ENCODE results near the gene RNLS. TPM values are rescaled to one million over a fixed set of nuclear protein-coding genes. Genes with fewer than 3 reads are reported as not detected.

RNLS gene
- total and polyA plus RNA-seq, 4 experiments from 2014 or later, result 1.7 to 5.8 (median 2.7) TPM

GRCh38 chr10:88463811-88464210 is 119.3 kb downstream of the RNLS start:
- H3K27ac Mint-ChIP-seq, result no peak overlapping the region
- no peaks in the 10 kb centered on the region for H3K4me1 Mint-ChIP-seq
- no peaks in the 10 kb centered on the region for H3K9me3 Mint-ChIP-seq
- DNase-seq, result no peak
- no peak overlapping the region for H3K27ac ChIP-seq (ENCODE audit: low read depth, low read length)
- intact Hi-C loops (cut with micrococcal nuclease), result no loop called here
- no peak overlapping the region for H3K4me3 ChIP-seq (ENCODE audit: low read length in 2 of 2)
- peaks cover 0 to 5% of the 10 kb centered on the region in 2 donors for H3K36me3 Mint-ChIP-seq
- no peak overlapping the region for H3K4me3 Mint-ChIP-seq
- POLR2A ChIA-PET (ENCODE audit: partially characterized antibody), result no interaction called here
- CTCF ChIA-PET (ENCODE audit: partially characterized antibody), result interaction anchor here (1.4 kb wide), 1 partner anchor 613 kb away, joined by 3 read pairs; no protein-coding TSS in a partner anchor
- H3K36me3 ChIP-seq (ENCODE audit: insufficient read depth, low read length), result no peaks in the 10 kb centered on the region
- no peaks in the 10 kb centered on the region for H3K9me3 ChIP-seq (ENCODE audit: control insufficient read depth in 1 of 2, low read length in 2 of 2)
- H3K4me1 ChIP-seq (ENCODE audit: insufficient read depth, low read length), result no peaks in the 10 kb centered on the region
- no peaks in the 10 kb centered on the region for H3K27me3 ChIP-seq (ENCODE audit: insufficient read depth, low read length)
- H3K27me3 Mint-ChIP-seq, result no peaks in the 10 kb centered on the region

GRCh38 chr10:88461426-88461825 is 121.7 kb downstream of the RNLS start:
- Histone ChIP-seq H3K27ac (ENCODE audit: low read depth, low read length) (no peak overlapping the region), H3K4me1 (ENCODE audit: insufficient read depth, low read length) (no peaks in the 10 kb centered on the region), H3K36me3 (ENCODE audit: insufficient read depth, low read length) (no peaks in the 10 kb centered on the region), H3K4me3 (ENCODE audit: low read length in 2 of 2) (no peak overlapping the region), H3K9me3 (ENCODE audit: control insufficient read depth in 1 of 2, low read length in 2 of 2) (no peaks in the 10 kb centered on the region), H3K27me3 (ENCODE audit: insufficient read depth, low read length) (no peaks in the 10 kb centered on the region)
- no peaks in the 10 kb centered on the region for H3K27me3 Mint-ChIP-seq
- DNase-seq, result no peak
- POLR2A ChIA-PET (ENCODE audit: partially characterized antibody), result no interaction called here
- CTCF ChIA-PET (ENCODE audit: partially characterized antibody), result no interaction called here
- peaks cover 0 to 3% (median under 1%) of the 10 kb centered on the region in 4 donors for H3K4me1 Mint-ChIP-seq
- intact Hi-C loops (cut with micrococcal nuclease), result no loop called here
- no peak overlapping the region for H3K4me3 Mint-ChIP-seq
- peaks cover 0 to 5% of the 10 kb centered on the region in 2 donors for H3K36me3 Mint-ChIP-seq
- H3K27ac Mint-ChIP-seq, result no peak overlapping the region
- H3K9me3 Mint-ChIP-seq, result no peaks in the 10 kb centered on the region

DNA sequence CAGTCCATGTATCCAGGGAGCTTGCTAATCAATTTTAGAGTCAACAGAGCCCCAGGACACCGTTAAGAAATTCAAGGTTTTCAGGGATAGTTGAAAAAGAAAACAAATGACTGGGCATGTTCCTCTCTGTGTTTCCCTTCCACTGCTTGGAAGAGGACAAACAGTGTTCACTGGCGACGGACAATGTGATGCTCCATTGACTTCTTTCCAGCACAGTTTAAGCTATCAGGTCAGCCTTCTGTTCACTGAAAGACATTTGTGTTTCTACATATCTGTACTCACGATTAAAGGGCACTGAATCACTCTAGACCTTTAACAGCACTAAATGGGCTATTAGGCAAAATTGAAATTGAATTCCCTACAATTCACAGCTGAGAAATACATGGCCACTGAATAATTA is 123.6 kb downstream of the RNLS start:
- peaks cover 0 to 5% of the 10 kb centered on the region in 2 donors for H3K36me3 Mint-ChIP-seq
- peaks cover 0 to 3% (median under 1%) of the 10 kb centered on the region in 4 donors for H3K4me1 Mint-ChIP-seq
- POLR2A ChIA-PET (ENCODE audit: partially characterized antibody), result no interaction called here
- intact Hi-C loops (cut with micrococcal nuclease), result loop anchor here (5.0 kb wide), 1 partner anchor 597 kb away; the partner anchor contains the start of genes KLLN and PTEN
- no peaks in the 10 kb centered on the region for H3K36me3 ChIP-seq (ENCODE audit: insufficient read depth, low read length)
- H3K27ac Mint-ChIP-seq, result no peak overlapping the region
- no peaks in the 10 kb centered on the region for H3K9me3 ChIP-seq (ENCODE audit: control insufficient read depth in 1 of 2, low read length in 2 of 2)
- no peak overlapping the region for H3K27ac ChIP-seq (ENCODE audit: low read depth, low read length)
- no peaks in the 10 kb centered on the region for H3K4me1 ChIP-seq (ENCODE audit: insufficient read depth, low read length)
- H3K9me3 Mint-ChIP-seq, result no peaks in the 10 kb centered on the region
- H3K4me3 ChIP-seq (ENCODE audit: low read length in 2 of 2), result no peak overlapping the region
- no peak overlapping the region for H3K4me3 Mint-ChIP-seq
- no peaks in the 10 kb centered on the region for H3K27me3 ChIP-seq (ENCODE audit: insufficient read depth, low read length)
- DNase-seq, result no peak
- no peaks in the 10 kb centered on the region for H3K27me3 Mint-ChIP-seq
- CTCF ChIA-PET (ENCODE audit: partially characterized antibody), result interaction anchor here (1.3 kb wide), 1 partner anchor 12 kb away, joined by 3 read pairs; no protein-coding TSS in a partner anchor

DNA sequence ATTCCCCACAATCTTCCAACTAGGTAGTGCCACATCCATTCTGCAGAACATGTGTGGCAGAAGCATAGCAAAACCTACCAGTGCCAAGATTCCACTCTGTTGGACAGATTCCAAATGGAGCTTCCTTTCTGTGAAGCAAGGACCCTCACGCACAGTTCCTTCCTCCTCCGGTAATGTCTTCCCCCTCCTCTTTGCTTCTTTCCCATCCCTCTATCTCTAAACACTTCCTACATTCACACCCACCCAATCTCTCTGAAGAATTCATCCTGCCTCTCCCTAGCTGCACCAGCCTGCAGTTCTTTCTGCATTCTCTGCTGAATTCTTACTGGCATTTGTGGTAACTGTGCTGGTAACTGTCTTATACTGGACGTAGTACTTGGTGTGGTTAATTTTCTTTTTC is 124.9 kb downstream of the RNLS start:
- H3K27me3 Mint-ChIP-seq, result no peaks in the 10 kb centered on the region
- peak overlapping the region in 1 of 7 donors; percentile 3 for H3K27ac Mint-ChIP-seq
- H3K4me3 ChIP-seq (ENCODE audit: low read length in 2 of 2), result no peak overlapping the region
- DNase-seq, result no peak
- no peaks in the 10 kb centered on the region for H3K36me3 ChIP-seq (ENCODE audit: insufficient read depth, low read length)
- intact Hi-C loops (cut with micrococcal nuclease), result loop anchor here (5.0 kb wide), 1 partner anchor 596 kb away; the partner anchor contains the start of genes KLLN and PTEN
- no peak overlapping the region for H3K27ac ChIP-seq (ENCODE audit: low read depth, low read length)
- H3K4me3 Mint-ChIP-seq, result no peak overlapping the region
- POLR2A ChIA-PET (ENCODE audit: partially characterized antibody), result interaction anchor here (0.7 kb wide), 1 partner anchor 543 kb away, joined by 3 read pairs; no protein-coding TSS in a partner anchor
- CTCF ChIA-PET (ENCODE audit: partially characterized antibody), result interaction anchor here (1.0 kb wide), 1 partner anchor 76 kb away, joined by 3 read pairs; no protein-coding TSS in a partner anchor
- H3K9me3 Mint-ChIP-seq, result no peaks in the 10 kb centered on the region
- H3K9me3 ChIP-seq (ENCODE audit: control insufficient read depth in 1 of 2, low read length in 2 of 2), result no peaks in the 10 kb centered on the region
- peaks cover 0 to 3% (median under 1%) of the 10 kb centered on the region in 4 donors for H3K4me1 Mint-ChIP-seq
- H3K27me3 ChIP-seq (ENCODE audit: insufficient read depth, low read length), result no peaks in the 10 kb centered on the region
- H3K4me1 ChIP-seq (ENCODE audit: insufficient read depth, low read length), result no peaks in the 10 kb centered on the region
- no peaks in the 10 kb centered on the region for H3K36me3 Mint-ChIP-seq

GRCh38 chr10:88457660-88458059 is 125.5 kb downstream of the RNLS start:
- no peak overlapping the region for H3K4me3 Mint-ChIP-seq
- no peaks in the 10 kb centered on the region for H3K36me3 ChIP-seq (ENCODE audit: insufficient read depth, low read length)
- no peaks in the 10 kb centered on the region for H3K36me3 Mint-ChIP-seq
- DNase-seq, result no peak
- no peaks in the 10 kb centered on the region for H3K27me3 ChIP-seq (ENCODE audit: insufficient read depth, low read length)
- no peaks in the 10 kb centered on the region for H3K27me3 Mint-ChIP-seq
- H3K27ac Mint-ChIP-seq, result no peak overlapping the region
- ChIA-PET CTCF (ENCODE audit: partially characterized antibody) (interaction anchor here (1.0 kb wide), 1 partner anchor 75 kb away, joined by 3 read pairs; no protein-coding TSS in a partner anchor), POLR2A (ENCODE audit: partially characterized antibody) (no interaction called here)
- intact Hi-C loops (cut with micrococcal nuclease), result loop anchor here (5.0 kb wide), 1 partner anchor 595 kb away; the partner anchor contains the start of genes KLLN and PTEN
- no peak overlapping the region for H3K27ac ChIP-seq (ENCODE audit: low read depth, low read length)
- H3K4me3 ChIP-seq (ENCODE audit: low read length in 2 of 2), result no peak overlapping the region
- H3K9me3 Mint-ChIP-seq, result no peaks in the 10 kb centered on the region
- no peaks in the 10 kb centered on the region for H3K4me1 ChIP-seq (ENCODE audit: insufficient read depth, low read length)
- peaks cover 0 to 3% (median under 1%) of the 10 kb centered on the region in 4 donors for H3K4me1 Mint-ChIP-seq
- no peaks in the 10 kb centered on the region for H3K9me3 ChIP-seq (ENCODE audit: control insufficient read depth in 1 of 2, low read length in 2 of 2)

- H3K4me1 ChIP-seq (ENCODE audit: insufficient read depth, low read length), result no peaks in the 10 kb centered on the region
- H3K4me3 ChIP-seq (ENCODE audit: low read length in 2 of 2), result no peak overlapping the region
- CTCF ChIA-PET (ENCODE audit: partially characterized antibody), result interaction anchor here (1.1 kb wide), 1 partner anchor 22 kb away, joined by 4 read pairs; no protein-coding TSS in a partner anchor
- H3K9me3 ChIP-seq (ENCODE audit: control insufficient read depth in 1 of 2, low read length in 2 of 2), result no peaks in the 10 kb centered on the region
- H3K4me1 Mint-ChIP-seq, result peaks cover 0 to 3% (median under 1%) of the 10 kb centered on the region in 4 donors
- no peaks in the 10 kb centered on the region for H3K27me3 Mint-ChIP-seq
- POLR2A ChIA-PET (ENCODE audit: partially characterized antibody), result no interaction called here
- H3K4me3 Mint-ChIP-seq, result no peak overlapping the region
- H3K36me3 Mint-ChIP-seq, result no peaks in the 10 kb centered on the region
- H3K27ac Mint-ChIP-seq, result no peak overlapping the region
- no peaks in the 10 kb centered on the region for H3K9me3 Mint-ChIP-seq
- intact Hi-C loops (cut with micrococcal nuclease), result loop anchor here (5.0 kb wide), 1 partner anchor 594 kb away; the partner anchor contains the start of genes KLLN and PTEN
- H3K27me3 ChIP-seq (ENCODE audit: insufficient read depth, low read length), result no peaks in the 10 kb centered on the region
- H3K36me3 ChIP-seq (ENCODE audit: insufficient read depth, low read length), result no peaks in the 10 kb centered on the region
- no peak for DNase-seq
- H3K27ac ChIP-seq (ENCODE audit: low read depth, low read length), result no peak overlapping the region
These were observed 126.4 kb downstream of the RNLS start for GRCh38 chr10:88456730-88457129.

- Mint-ChIP-seq H3K36me3 (no peaks in the 10 kb centered on the region), H3K27ac (no peak overlapping the region), H3K4me1 (peaks cover 0 to 3% (median under 1%) of the 10 kb centered on the region in 4 donors), H3K4me3 (no peak overlapping the region), H3K9me3 (no peaks in the 10 kb centered on the region), H3K27me3 (no peaks in the 10 kb centered on the region)
- no peaks in the 10 kb centered on the region for H3K9me3 ChIP-seq (ENCODE audit: control insufficient read depth in 1 of 2, low read length in 2 of 2)
- no peaks in the 10 kb centered on the region for H3K36me3 ChIP-seq (ENCODE audit: insufficient read depth, low read length)
- intact Hi-C loops (cut with micrococcal nuclease), result loop anchor here (5.0 kb wide), 1 partner anchor 594 kb away; the partner anchor contains the start of genes KLLN and PTEN
- no peak overlapping the region for H3K4me3 ChIP-seq (ENCODE audit: low read length in 2 of 2)
- no peaks in the 10 kb centered on the region for H3K27me3 ChIP-seq (ENCODE audit: insufficient read depth, low read length)
- H3K4me1 ChIP-seq (ENCODE audit: insufficient read depth, low read length), result no peaks in the 10 kb centered on the region
- no peak for DNase-seq
- no peak overlapping the region for H3K27ac ChIP-seq (ENCODE audit: low read depth, low read length)
- ChIA-PET CTCF (ENCODE audit: partially characterized antibody) (interaction anchor here (1.1 kb wide), 1 partner anchor 21 kb away, joined by 4 read pairs; no protein-coding TSS in a partner anchor), POLR2A (ENCODE audit: partially characterized antibody) (no interaction called here)
These were observed 127.3 kb downstream of the RNLS start for GRCh38 chr10:88455831-88456230.

All from CD4-positive, alpha-beta memory T cell (primary cell).